SJCRH30 (cell line): ENCODE results near the gene NFE2L1. TPM values are rescaled to one million over a fixed set of nuclear protein-coding genes. Genes with fewer than 3 reads are reported as not detected.

ENCODE experiments used
- DNase-seq, 2 experiments: peaks; one replicate each; pipeline ENCODE4 v3.0.0-alpha.2; 2015 to 2020
- H3K27ac ChIP-seq: fragments of 250-450 bp; sonication (Bioruptor Pico); 2 replicates; pipeline ENCODE4 v1.5.1; 2020; ENCODE audit warnings: mild to moderate bottlenecking, moderate library complexity
- H3K27me3 ChIP-seq: fragments of 250-450 bp; sonication (Bioruptor Pico); 2 replicates; pipeline ENCODE4 v1.5.1; 2020; ENCODE audit warnings: mild to moderate bottlenecking, moderate library complexity
- H3K36me3 ChIP-seq: fragments of 250-450 bp; sonication (Bioruptor Pico); 2 replicates; pipeline ENCODE4 v1.5.1; 2020; ENCODE audit warnings: mild to moderate bottlenecking, moderate library complexity
- H3K4me1 ChIP-seq: fragments of 250-450 bp; sonication (Bioruptor Pico); 2 replicates; pipeline ENCODE4 v1.5.1; 2020; ENCODE audit warnings: mild to moderate bottlenecking, moderate library complexity
- H3K4me3 ChIP-seq: fragments of 250-450 bp; sonication (Bioruptor Pico); 2 replicates; pipeline ENCODE4 v1.5.1; 2020; ENCODE audit warnings: mild to moderate bottlenecking, moderate library complexity
- H3K9me3 ChIP-seq: fragments of 250-450 bp; sonication (Bioruptor Pico); replicated peaks from 2 replicates; pipeline ENCODE4 v1.5.1; 2020; ENCODE audit warnings: mild to moderate bottlenecking, moderate library complexity
- total RNA-seq: library from RNA; depleted of rRNA; stranded (reverse); fragments of >200 nt; shearing (Covaris generic); gene quantifications from 2 replicates; pipeline ENCODE4 v1.2.3, GENCODE V29; 2014

NFE2L1 gene
- total RNA-seq, 1 experiment from 2014 or later: 75.1 TPM

GRCh38 chr17:48095611-48096010 lies 47.5 kb downstream of the NFE2L1 start:
- Histone ChIP-seq H3K4me1 (0 out of 2 replicates have a peak, but pooled peaks cover 3% of the 10 kb centered on the region), H3K4me3 (no peak overlapping the region), H3K27ac (no peak overlapping the region), H3K9me3 (no peaks in the 10 kb centered on the region), H3K36me3 (peaks cover 27% of the 10 kb centered on the region), H3K27me3 (no peaks in the 10 kb centered on the region)
- no peak for DNase-seq

GRCh38 chr17:48100160-48100559 lies 52.0 kb downstream of the NFE2L1 start:
- no peaks in the 10 kb centered on the region for H3K4me1 ChIP-seq
- H3K27me3 ChIP-seq: no peaks in the 10 kb centered on the region
- peak overlapping the region; percentile 98 for H3K27ac ChIP-seq
- H3K4me3 ChIP-seq: peak overlapping the region; percentile 96
- peaks cover 12% of the 10 kb centered on the region for H3K36me3 ChIP-seq
- 0 out of 2 replicates have a peak, but pooled peaks cover 2% of the 10 kb centered on the region for H3K9me3 ChIP-seq
- no peak for DNase-seq

- Histone ChIP-seq H3K9me3 (0 out of 2 replicates have a peak, but pooled peaks cover 2% of the 10 kb centered on the region), H3K36me3 (peaks cover 7% of the 10 kb centered on the region), H3K27ac (peak overlapping the region; percentile 98), H3K4me1 (no peaks in the 10 kb centered on the region), H3K4me3 (peak overlapping the region; percentile 96), H3K27me3 (no peaks in the 10 kb centered on the region)
- peak; percentile 87 to 90 for DNase-seq
These were observed 52.4 kb downstream of the NFE2L1 start for GRCh38 chr17:48100591-48101011.

GRCh38 chr17:48101012-48101720 lies 53.0 kb downstream of the NFE2L1 start, which contains the start of gene CBX1:
Gene CBX1 (minus strand): TSS chr17:48101478. CDS start chr17:48077004, 24,474 bp downstream.
- H3K4me3 ChIP-seq: peak within 1 kb of the TSS; percentile 96
- DNase-seq: peak; percentile 97
- H3K9me3 ChIP-seq: 0 out of 2 replicates have a peak, but pooled peaks cover 2% of the 10 kb centered on the region
- H3K36me3 ChIP-seq: 0 out of 2 replicates have a peak, but pooled peaks cover 2% of the 10 kb centered on the region
- peak within 1 kb of the TSS; percentile 98 for H3K27ac ChIP-seq
- H3K27me3 ChIP-seq: no peaks in the 10 kb centered on the region
- H3K4me1 ChIP-seq: no peaks in the 10 kb centered on the region

GRCh38 chr17:48102043-48102750 lies 54.0 kb downstream of the NFE2L1 start:
- Histone ChIP-seq H3K27ac (no peak overlapping the region), H3K9me3 (0 out of 2 replicates have a peak, but pooled peaks cover 2% of the 10 kb centered on the region), H3K4me1 (no peaks in the 10 kb centered on the region), H3K27me3 (no peaks in the 10 kb centered on the region), H3K36me3 (0 out of 2 replicates have a peak, but pooled peaks cover 2% of the 10 kb centered on the region), H3K4me3 (no peak overlapping the region)
- DNase-seq: no peak

- H3K4me3 ChIP-seq: no peak overlapping the region
- peak; percentile 13 to 42 for DNase-seq
- 0 out of 2 replicates have a peak, but pooled peaks cover 2% of the 10 kb centered on the region for H3K9me3 ChIP-seq
- H3K4me1 ChIP-seq: no peaks in the 10 kb centered on the region
- no peaks in the 10 kb centered on the region for H3K27me3 ChIP-seq
- H3K27ac ChIP-seq: no peak overlapping the region
- 0 out of 2 replicates have a peak, but pooled peaks cover 2% of the 10 kb centered on the region for H3K36me3 ChIP-seq
These were observed 54.9 kb downstream of the NFE2L1 start for GRCh38 chr17:48102798-48103715.

- Histone ChIP-seq H3K9me3 (0 out of 2 replicates have a peak, but pooled peaks cover 2% of the 10 kb centered on the region), H3K4me3 (no peak overlapping the region), H3K36me3 (0 out of 2 replicates have a peak, but pooled peaks cover 2% of the 10 kb centered on the region), H3K27ac (no peak overlapping the region), H3K27me3 (no peaks in the 10 kb centered on the region), H3K4me1 (no peaks in the 10 kb centered on the region)
- DNase-seq: no peak
These were observed 56.3 kb downstream of the NFE2L1 start for GRCh38 chr17:48104440-48104839.

GRCh38 chr17:48106802-48107136 lies 58.6 kb downstream of the NFE2L1 start:
- Histone ChIP-seq H3K4me1 (no peaks in the 10 kb centered on the region), H3K27ac (no peak overlapping the region; the same call in 1 of the 2 replicates), H3K4me3 (peak overlapping the region; percentile 89), H3K27me3 (no peaks in the 10 kb centered on the region), H3K9me3 (0 out of 2 replicates have a peak, but pooled peaks cover 2% of the 10 kb centered on the region), H3K36me3 (no peaks in the 10 kb centered on the region)
- no peak for DNase-seq

- peak within 1 kb of the TSS; percentile 30 for H3K27ac ChIP-seq
- H3K4me1 ChIP-seq: no peaks in the 10 kb centered on the region
- peak within 1 kb of the TSS; percentile 89 for H3K4me3 ChIP-seq
- 0 out of 2 replicates have a peak, but pooled peaks cover 2% of the 10 kb centered on the region for H3K9me3 ChIP-seq
- peaks cover 2% of the 10 kb centered on the region; the same call in 1 of the 2 replicates for H3K36me3 ChIP-seq
- DNase-seq: peak; percentile 92 to 93
- H3K27me3 ChIP-seq: no peaks in the 10 kb centered on the region
These were observed 59.2 kb downstream of the NFE2L1 start, which contains the start of gene SNX11 for GRCh38 chr17:48107137-48108055. Gene SNX11 (plus strand): TSS chr17:48107766. CDS start chr17:48112044, 4,278 bp downstream.

GRCh38 chr17:48110761-48111160 lies 62.6 kb downstream of the NFE2L1 start:
- DNase-seq: no peak
- Histone ChIP-seq H3K4me1 (no peaks in the 10 kb centered on the region), H3K9me3 (no peaks in the 10 kb centered on the region), H3K36me3 (peaks cover 2% of the 10 kb centered on the region; the same call in 1 of the 2 replicates), H3K27ac (no peak overlapping the region), H3K27me3 (no peaks in the 10 kb centered on the region), H3K4me3 (no peak overlapping the region)
